IMR-90 (cell line): ENCODE data around the gene GRK2. TPM values are rescaled to one million over a fixed set of nuclear protein-coding genes. Genes with fewer than 3 reads are reported as not detected.

ENCODE experiments used
- RAD21 ChIP-seq: IDR thresholded peaks from 2 replicates; pipeline ENCODE4 v1.6.1; 2012; ENCODE audit warnings: low read length, improper control_type of control experiment
- polyA plus RNA-seq, 3 experiments: library from polyadenylated mRNA; depleted of rRNA; stranded (reverse); fragments of >200 nt; gene quantifications; 2 replicates each; pipeline ENCODE4 v1.2.3, GENCODE V29; 2012; ENCODE audit warnings: low replicate concordance in 1 of 3
- total RNA-seq: library from RNA; depleted of rRNA; stranded (reverse); fragments of >200 nt; gene quantifications from 2 replicates; pipeline ENCODE4 v1.2.3, GENCODE V29; 2012
- TF ChIP-seq, protein P1 (sequence below): fragments of 150-350 bp; IDR thresholded peaks from 2 replicates; pipeline ENCODE4 v1.6.1; 2016; ENCODE audit warnings: low read depth, mild to moderate bottlenecking, low read length, moderate library complexity, borderline replicate concordance

The GRK2 gene
- total and polyA plus RNA-seq, 2 of the 4 experiments (the other 2 are of a cell fraction): 26.7 to 41.8 TPM

DNA sequence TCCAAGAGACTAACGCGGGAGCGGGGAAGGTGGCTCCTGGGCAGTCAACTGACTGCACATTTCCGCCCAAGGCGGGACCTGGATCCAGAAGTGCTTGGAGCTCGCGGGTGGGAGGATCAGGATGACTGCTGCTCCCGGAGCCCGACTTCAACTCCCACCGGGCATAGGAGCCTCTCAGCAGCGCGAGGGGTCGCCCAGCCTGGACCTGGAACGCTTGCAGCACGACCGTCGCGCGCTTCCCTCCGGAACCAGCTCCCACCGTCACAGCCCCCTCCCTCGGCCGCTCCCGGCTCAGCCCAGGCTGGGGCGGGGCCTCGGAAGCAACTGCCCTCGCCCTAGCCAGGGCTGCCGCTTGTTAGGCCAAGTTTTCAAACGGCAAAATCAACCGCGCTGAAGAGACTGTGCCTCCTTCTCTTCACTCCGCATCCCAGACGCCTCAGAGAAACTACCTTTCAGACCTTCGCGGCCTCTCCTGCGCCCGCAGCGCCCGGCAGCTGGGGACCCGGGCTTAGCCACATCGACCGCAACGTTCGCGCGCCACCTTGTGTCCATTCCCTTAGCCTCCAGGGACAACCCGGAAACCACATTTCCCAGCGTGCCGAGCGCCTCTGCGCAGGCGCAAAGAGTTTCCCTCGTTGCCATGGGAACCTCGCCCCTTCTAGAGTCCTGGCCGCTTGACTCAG is 51.1 kb downstream of the GRK2 start (continued):
- TF ChIP-seq, protein P1, sequence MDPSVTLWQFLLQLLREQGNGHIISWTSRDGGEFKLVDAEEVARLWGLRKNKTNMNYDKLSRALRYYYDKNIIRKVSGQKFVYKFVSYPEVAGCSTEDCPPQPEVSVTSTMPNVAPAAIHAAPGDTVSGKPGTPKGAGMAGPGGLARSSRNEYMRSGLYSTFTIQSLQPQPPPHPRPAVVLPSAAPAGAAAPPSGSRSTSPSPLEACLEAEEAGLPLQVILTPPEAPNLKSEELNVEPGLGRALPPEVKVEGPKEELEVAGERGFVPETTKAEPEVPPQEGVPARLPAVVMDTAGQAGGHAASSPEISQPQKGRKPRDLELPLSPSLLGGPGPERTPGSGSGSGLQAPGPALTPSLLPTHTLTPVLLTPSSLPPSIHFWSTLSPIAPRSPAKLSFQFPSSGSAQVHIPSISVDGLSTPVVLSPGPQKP: no peak
- peak; percentile 96 for TF ChIP-seq RAD21
